ENCODE data around the gene LAMA2. TPM values are rescaled to one million over a fixed set of nuclear protein-coding genes. Genes with fewer than 3 reads are reported as not detected.

Gene LAMA2
- total and polyA plus RNA-seq, 2 donors from 2014 or later: 2.2 to 20.8 TPM

DNA sequence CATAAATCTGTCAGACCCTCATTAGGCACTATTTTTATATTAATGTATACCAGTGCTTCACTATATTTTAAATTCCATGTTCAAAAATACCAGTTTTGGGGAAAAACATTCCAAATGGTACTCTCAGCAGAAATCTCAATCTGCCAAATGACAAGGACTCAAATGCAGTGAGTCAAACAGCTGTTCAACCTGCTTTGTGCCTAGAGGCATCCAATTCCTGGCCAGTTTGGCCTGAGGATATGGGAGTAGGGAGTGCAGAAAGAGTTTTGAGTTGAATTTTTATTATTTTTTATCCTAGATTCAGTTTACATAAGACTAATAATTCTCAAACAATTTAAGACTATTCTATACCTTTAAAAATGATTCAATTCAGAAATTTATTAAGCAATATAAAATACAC lies 216.8 kb downstream of the LAMA2 start:
- intact Hi-C loops (cut with DNase I): no loop called here
- H3K4me3 ChIP-seq (ENCODE audit: low read length in 3 of 3): no peak overlapping the region
- H3K36me3 ChIP-seq (ENCODE audit: control insufficient read depth in 2 of 3, insufficient read depth in 3 of 3, low read length in 3 of 3): no peaks in the 10 kb centered on the region
- no peaks in the 10 kb centered on the region for H3K4me1 ChIP-seq (ENCODE audit: control insufficient read depth in 2 of 3, insufficient read depth in 2 of 3, low read depth in 1 of 3, low read length in 3 of 3)
- no peaks in the 10 kb centered on the region for H3K9me3 ChIP-seq (ENCODE audit: control insufficient read depth in 2 of 3, insufficient read depth in 1 of 3, low read length in 3 of 3)
- FAIRE-seq (no peak), DNase-seq (no peak)
- no peak overlapping the region for H3K27ac ChIP-seq (ENCODE audit: low read depth in 2 of 2, low read length in 2 of 2)
- no peaks in the 10 kb centered on the region for H3K27me3 ChIP-seq (ENCODE audit: control insufficient read depth, insufficient read depth, low read length)
- no peak overlapping the region for H3K9ac ChIP-seq (ENCODE audit: low read length in 3 of 3)
- TF ChIP-seq, protein P1, sequence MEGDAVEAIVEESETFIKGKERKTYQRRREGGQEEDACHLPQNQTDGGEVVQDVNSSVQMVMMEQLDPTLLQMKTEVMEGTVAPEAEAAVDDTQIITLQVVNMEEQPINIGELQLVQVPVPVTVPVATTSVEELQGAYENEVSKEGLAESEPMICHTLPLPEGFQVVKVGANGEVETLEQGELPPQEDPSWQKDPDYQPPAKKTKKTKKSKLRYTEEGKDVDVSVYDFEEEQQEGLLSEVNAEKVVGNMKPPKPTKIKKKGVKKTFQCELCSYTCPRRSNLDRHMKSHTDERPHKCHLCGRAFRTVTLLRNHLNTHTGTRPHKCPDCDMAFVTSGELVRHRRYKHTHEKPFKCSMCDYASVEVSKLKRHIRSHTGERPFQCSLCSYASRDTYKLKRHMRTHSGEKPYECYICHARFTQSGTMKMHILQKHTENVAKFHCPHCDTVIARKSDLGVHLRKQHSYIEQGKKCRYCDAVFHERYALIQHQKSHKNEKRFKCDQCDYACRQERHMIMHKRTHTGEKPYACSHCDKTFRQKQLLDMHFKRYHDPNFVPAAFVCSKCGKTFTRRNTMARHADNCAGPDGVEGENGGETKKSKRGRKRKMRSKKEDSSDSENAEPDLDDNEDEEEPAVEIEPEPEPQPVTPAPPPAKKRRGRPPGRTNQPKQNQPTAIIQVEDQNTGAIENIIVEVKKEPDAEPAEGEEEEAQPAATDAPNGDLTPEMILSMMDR (IDR thresholded peaks at IDR 0.05; ENCODE audit: borderline replicate concordance, extremely low read depth, insufficient read depth): no peak

DNA sequence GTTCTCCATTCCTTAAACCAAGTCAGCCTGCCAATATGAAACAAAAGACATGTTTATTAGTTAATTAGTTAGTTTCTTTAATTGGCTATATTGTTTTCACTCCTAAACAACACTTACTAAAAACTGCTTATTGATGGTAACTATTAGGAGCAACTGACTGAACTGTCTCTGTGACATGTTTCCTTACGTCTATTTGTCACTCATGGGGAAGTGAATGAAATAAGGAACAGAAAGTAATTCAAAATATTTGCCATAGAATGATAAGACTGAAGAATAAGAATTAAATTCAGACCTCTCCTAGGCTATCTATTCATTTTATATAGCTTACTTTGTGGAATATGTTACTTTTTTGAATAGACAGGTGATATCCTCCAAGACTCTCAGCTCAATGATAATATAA lies 217.2 kb downstream of the LAMA2 start:
- H3K27ac ChIP-seq (ENCODE audit: low read depth in 2 of 2, low read length in 2 of 2): no peak overlapping the region
- no peaks in the 10 kb centered on the region for H3K36me3 ChIP-seq (ENCODE audit: control insufficient read depth in 2 of 3, insufficient read depth in 3 of 3, low read length in 3 of 3)
- H3K4me1 ChIP-seq (ENCODE audit: control insufficient read depth in 2 of 3, insufficient read depth in 2 of 3, low read depth in 1 of 3, low read length in 3 of 3): no peaks in the 10 kb centered on the region
- H3K9me3 ChIP-seq (ENCODE audit: control insufficient read depth in 2 of 3, insufficient read depth in 1 of 3, low read length in 3 of 3): no peaks in the 10 kb centered on the region
- H3K4me3 ChIP-seq (ENCODE audit: low read length in 3 of 3): no peak overlapping the region
- no peaks in the 10 kb centered on the region for H3K27me3 ChIP-seq (ENCODE audit: control insufficient read depth, insufficient read depth, low read length)
- FAIRE-seq: no peak
- intact Hi-C loops (cut with DNase I): no loop called here
- TF ChIP-seq, protein P1 (IDR thresholded peaks at IDR 0.05; ENCODE audit: borderline replicate concordance, extremely low read depth, insufficient read depth): no peak
- no peak overlapping the region for H3K9ac ChIP-seq (ENCODE audit: low read length in 3 of 3)
- no peak for DNase-seq

DNA sequence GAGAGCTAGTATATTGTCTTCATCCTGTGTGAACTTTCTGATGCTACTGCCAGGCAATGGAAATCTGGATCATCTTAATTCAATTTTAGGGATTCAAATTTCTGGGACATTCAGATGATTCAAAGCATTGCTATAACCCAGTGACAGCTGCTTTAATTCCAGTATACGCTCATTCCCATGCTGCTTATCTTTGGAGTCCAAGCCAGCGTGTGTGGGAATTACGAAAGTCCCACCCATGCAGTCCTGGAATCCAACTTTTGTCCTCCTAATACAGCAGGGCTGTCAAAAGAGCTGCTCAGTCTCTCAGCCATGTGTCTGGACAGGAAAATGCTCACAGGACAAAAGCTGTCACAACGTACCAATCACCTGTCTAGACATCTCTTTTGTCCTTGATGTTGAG lies 219.8 kb downstream of the LAMA2 start:
- H3K4me3 ChIP-seq (ENCODE audit: low read length in 3 of 3): no peak overlapping the region
- peak in 1 of 5 donors; percentile 21 for DNase-seq
- intact Hi-C loops (cut with DNase I): no loop called here
- H3K27me3 ChIP-seq (ENCODE audit: control insufficient read depth, insufficient read depth, low read length): no peaks in the 10 kb centered on the region
- H3K9ac ChIP-seq (ENCODE audit: low read length in 3 of 3): no peak overlapping the region
- H3K9me3 ChIP-seq (ENCODE audit: control insufficient read depth in 2 of 3, insufficient read depth in 1 of 3, low read length in 3 of 3): no peaks in the 10 kb centered on the region
- H3K27ac ChIP-seq (ENCODE audit: low read depth in 2 of 2, low read length in 2 of 2): no peak overlapping the region
- TF ChIP-seq, protein P1 (IDR thresholded peaks at IDR 0.05; ENCODE audit: borderline replicate concordance, extremely low read depth, insufficient read depth): no peak
- no peaks in the 10 kb centered on the region for H3K36me3 ChIP-seq (ENCODE audit: control insufficient read depth in 2 of 3, insufficient read depth in 3 of 3, low read length in 3 of 3)
- no peak for FAIRE-seq
- H3K4me1 ChIP-seq (ENCODE audit: control insufficient read depth in 2 of 3, insufficient read depth in 2 of 3, low read depth in 1 of 3, low read length in 3 of 3): no peaks in the 10 kb centered on the region

DNA sequence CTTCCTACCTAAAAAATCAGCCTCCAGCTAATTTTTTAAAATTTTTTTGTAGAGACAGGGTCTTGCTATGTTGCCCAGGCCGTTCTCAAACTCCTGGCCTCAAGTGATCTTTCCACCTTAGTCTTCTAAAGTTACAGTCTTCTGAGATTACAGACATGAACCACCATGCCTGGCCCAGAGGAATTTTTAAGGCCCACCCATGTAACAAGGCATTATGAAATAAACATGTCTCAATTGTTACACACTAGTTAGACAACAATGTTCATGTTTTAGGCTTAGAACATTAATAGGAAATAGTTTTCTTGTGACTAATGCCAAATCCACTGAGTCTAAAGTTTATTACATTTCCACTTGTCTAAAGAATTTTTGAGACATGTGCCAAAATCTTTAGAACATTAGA lies 221.2 kb downstream of the LAMA2 start:
- Histone ChIP-seq H3K4me1 (ENCODE audit: control insufficient read depth in 2 of 3, insufficient read depth in 2 of 3, low read depth in 1 of 3, low read length in 3 of 3) (no peaks in the 10 kb centered on the region), H3K27me3 (ENCODE audit: control insufficient read depth, insufficient read depth, low read length) (no peaks in the 10 kb centered on the region), H3K4me3 (ENCODE audit: low read length in 3 of 3) (no peak overlapping the region), H3K27ac (ENCODE audit: low read depth in 2 of 2, low read length in 2 of 2) (no peak overlapping the region), H3K36me3 (ENCODE audit: control insufficient read depth in 2 of 3, insufficient read depth in 3 of 3, low read length in 3 of 3) (no peaks in the 10 kb centered on the region), H3K9me3 (ENCODE audit: control insufficient read depth in 2 of 3, insufficient read depth in 1 of 3, low read length in 3 of 3) (no peaks in the 10 kb centered on the region), H3K9ac (ENCODE audit: low read length in 3 of 3) (no peak overlapping the region)
- no peak for FAIRE-seq
- TF ChIP-seq, protein P1 (IDR thresholded peaks at IDR 0.05; ENCODE audit: borderline replicate concordance, extremely low read depth, insufficient read depth): no peak
- intact Hi-C loops (cut with DNase I): no loop called here
- no peak for DNase-seq

Data from kidney (tissue), 14 donors.